ENCODE data around the gene PRKCZ. TPM values are rescaled to one million over a fixed set of nuclear protein-coding genes. Genes with fewer than 3 reads are reported as not detected.

Gene PRKCZ
- total and polyA plus RNA-seq, 9 donors, result 3.4 to 16.1 (median 5.8) TPM

DNA sequence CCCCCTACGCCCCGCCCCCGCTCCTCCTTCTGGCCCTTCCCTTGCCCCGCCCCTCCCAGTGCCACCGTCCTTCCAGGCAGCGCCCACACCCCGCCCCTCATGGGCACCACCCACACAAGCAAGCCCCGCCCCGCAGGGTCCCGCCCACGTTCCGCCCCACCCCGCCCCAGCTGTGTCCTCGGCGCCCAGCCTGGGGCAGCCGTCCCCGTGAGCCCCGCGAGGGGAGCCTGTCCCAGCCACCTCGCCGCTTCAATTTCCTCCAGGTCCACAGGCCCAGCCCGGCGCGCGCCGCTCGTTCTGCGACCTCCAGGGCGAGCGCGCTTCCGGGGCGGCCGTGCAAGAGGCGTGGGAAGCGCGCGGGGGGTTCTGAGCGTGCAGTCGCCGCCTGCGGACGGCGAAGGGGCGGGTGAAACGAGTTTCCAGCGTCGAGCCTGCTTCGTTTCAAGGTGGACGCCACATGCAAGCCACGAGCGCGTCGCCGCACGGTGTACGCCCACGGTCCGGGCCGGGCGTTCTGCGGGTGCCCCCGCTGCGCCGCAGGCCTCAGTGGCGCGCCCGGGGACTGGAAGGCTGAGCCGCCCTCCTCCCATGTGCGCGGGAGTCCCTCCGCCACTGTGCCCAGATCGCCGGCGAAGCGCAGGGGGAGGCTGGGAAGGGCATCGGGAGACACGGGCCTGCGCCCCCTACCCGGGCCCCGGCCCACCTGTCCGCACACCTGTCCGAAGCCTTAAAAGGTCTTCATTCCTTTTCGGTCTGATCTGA is 155.2 kb downstream of the PRKCZ start:
- TF ChIP-seq EP300 (IDR thresholded peaks at IDR 0.05) (no peak), POLR2A (IDR thresholded peaks at IDR 0.05) (peak; percentile 47)
- TF ChIP-seq, protein P1, sequence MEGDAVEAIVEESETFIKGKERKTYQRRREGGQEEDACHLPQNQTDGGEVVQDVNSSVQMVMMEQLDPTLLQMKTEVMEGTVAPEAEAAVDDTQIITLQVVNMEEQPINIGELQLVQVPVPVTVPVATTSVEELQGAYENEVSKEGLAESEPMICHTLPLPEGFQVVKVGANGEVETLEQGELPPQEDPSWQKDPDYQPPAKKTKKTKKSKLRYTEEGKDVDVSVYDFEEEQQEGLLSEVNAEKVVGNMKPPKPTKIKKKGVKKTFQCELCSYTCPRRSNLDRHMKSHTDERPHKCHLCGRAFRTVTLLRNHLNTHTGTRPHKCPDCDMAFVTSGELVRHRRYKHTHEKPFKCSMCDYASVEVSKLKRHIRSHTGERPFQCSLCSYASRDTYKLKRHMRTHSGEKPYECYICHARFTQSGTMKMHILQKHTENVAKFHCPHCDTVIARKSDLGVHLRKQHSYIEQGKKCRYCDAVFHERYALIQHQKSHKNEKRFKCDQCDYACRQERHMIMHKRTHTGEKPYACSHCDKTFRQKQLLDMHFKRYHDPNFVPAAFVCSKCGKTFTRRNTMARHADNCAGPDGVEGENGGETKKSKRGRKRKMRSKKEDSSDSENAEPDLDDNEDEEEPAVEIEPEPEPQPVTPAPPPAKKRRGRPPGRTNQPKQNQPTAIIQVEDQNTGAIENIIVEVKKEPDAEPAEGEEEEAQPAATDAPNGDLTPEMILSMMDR (IDR thresholded peaks at IDR 0.05), result peak in 1 of 3 donors; percentile 41
- intact Hi-C loops (cut with DNase I), result no loop called here
- WGBS, 3 donors, result 14 to 25% (median 23%) methylated on average over 53 to 84 of the region's 84 CpGs
- Histone ChIP-seq H3K36me3 (no peaks in the 10 kb centered on the region), H3K27ac (peak overlapping the region; percentile 72 to 88), H3K9me3 (no peaks in the 10 kb centered on the region), H3K27me3 (no peaks in the 10 kb centered on the region), H3K4me3 (peak overlapping the region; percentile 48), H3K4me1 (ENCODE audit: insufficient read depth) (peaks cover 26% of the 10 kb centered on the region)
- DNase-seq, result peak; percentile 96 to 99 (median 98)

- Histone ChIP-seq H3K4me1 (ENCODE audit: insufficient read depth) (peaks cover 26% of the 10 kb centered on the region), H3K9me3 (no peaks in the 10 kb centered on the region), H3K27ac (peak overlapping the region; percentile 72 to 88), H3K4me3 (peak overlapping the region; percentile 6), H3K27me3 (no peaks in the 10 kb centered on the region), H3K36me3 (no peaks in the 10 kb centered on the region)
- WGBS, 3 donors, result 47 to 51% (median 47%) methylated on average over 12 to 16 of the region's 16 CpGs
- intact Hi-C loops (cut with DNase I), result no loop called here
- DNase-seq, result peak in 3 of 5 donors; percentile 46 to 72 (median 69)
- TF ChIP-seq, protein P1 (IDR thresholded peaks at IDR 0.05), result no peak
- no peak for TF ChIP-seq EP300 (IDR thresholded peaks at IDR 0.05)
- TF ChIP-seq POLR2A (IDR thresholded peaks at IDR 0.05), result no peak
Measured at GRCh38 chr1:2206813-2207487, 156.7 kb downstream of the PRKCZ start.

DNA sequence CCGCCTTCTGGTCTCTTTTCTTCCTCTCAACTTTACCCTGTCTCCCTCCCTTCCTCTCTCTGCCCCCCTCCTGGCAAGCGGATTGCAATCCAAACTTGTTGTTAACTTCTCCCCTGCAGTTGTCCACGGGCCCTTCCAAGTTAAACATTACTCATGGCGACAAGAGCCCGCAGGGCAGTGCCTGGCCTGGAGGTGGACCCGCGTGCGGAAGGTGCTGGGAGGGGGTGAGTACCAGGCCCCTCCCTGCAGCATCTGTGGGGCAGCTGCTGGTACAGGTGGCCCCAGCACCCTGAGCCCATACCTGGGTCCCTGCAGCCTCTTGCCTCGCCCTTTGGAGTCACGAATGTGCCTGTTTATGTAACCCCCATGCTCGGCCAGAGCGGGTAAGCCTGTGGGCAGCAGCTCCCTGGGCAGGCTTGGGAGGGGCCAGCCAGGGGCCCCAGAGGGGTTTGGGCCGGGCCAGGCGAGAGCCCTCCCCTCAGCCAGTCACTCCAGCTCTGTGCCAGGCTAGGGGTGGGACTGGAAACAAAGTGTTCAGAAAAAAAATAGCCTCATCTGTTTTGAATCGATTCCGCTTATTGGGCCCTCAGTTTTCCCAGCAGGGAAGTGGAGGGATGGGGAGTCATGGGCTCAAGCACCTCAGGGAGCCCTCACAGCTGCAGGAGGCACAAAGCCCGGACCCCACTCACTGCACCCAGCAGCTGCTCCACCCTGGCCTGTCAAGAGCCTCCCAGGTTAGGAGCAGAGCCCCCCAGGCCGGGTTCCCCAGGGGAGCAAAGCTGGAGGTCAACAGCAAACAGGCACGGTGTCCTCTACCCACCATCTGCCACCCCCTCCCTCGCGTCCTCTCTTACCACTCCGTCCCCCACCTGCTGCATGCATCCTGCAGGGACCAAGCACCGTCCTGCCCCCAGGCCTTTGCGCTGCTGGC is 158.4 kb downstream of the PRKCZ start:
- Histone ChIP-seq H3K4me3 (no peak overlapping the region), H3K9me3 (no peaks in the 10 kb centered on the region), H3K4me1 (ENCODE audit: insufficient read depth) (peaks cover 35% of the 10 kb centered on the region), H3K36me3 (no peaks in the 10 kb centered on the region), H3K27me3 (no peaks in the 10 kb centered on the region), H3K27ac (peak overlapping the region; percentile 72 to 88)
- intact Hi-C loops (cut with DNase I), result no loop called here
- peak; percentile 50 to 76 (median 72) for DNase-seq
- WGBS, 3 donors, result 55 to 61% (median 56%) methylated on average over 24 of the region's 24 CpGs
- TF ChIP-seq, protein P1 (IDR thresholded peaks at IDR 0.05), result no peak
- TF ChIP-seq EP300 (IDR thresholded peaks at IDR 0.05) (no peak), POLR2A (IDR thresholded peaks at IDR 0.05) (no peak)
